ENCODE results near the gene CHODL. TPM values are rescaled to one million over a fixed set of nuclear protein-coding genes. Genes with fewer than 3 reads are reported as not detected.

CHODL gene
- total RNA-seq, 1 experiment from 2014 or later, result 0.16 TPM

GRCh38 chr21:18275781-18276180 is 31.1 kb downstream of the CHODL start:
- Histone ChIP-seq H3K36me3 (ENCODE audit: control insufficient read depth, insufficient read depth, low read length) (no peaks in the 10 kb centered on the region), H3K4me1 (no peaks in the 10 kb centered on the region), H3K27me3 (replicated peaks; ENCODE audit: control insufficient read depth, insufficient read depth, low read length) (no peaks in the 10 kb centered on the region), H3K4me3 (ENCODE audit: low read depth, low read length) (no peak overlapping the region), H3K9me3 (no peaks in the 10 kb centered on the region)
- ChIA-PET CTCF (no interaction called here), POLR2A (no interaction called here)
- no peak overlapping the region for H3K4me3 Mint-ChIP-seq (ENCODE audit: unreplicated experiment)
- H3K4me1 Mint-ChIP-seq (ENCODE audit: low read depth, unreplicated experiment), result no peaks in the 10 kb centered on the region
- no peaks in the 10 kb centered on the region for H3K36me3 Mint-ChIP-seq (ENCODE audit: insufficient read depth, unreplicated experiment)
- intact Hi-C loops (cut with micrococcal nuclease; ENCODE audit: unreplicated experiment), result no loop called here
- H3K27me3 Mint-ChIP-seq (ENCODE audit: insufficient read depth, unreplicated experiment), result no peaks in the 10 kb centered on the region
- no peak for DNase-seq
- no peak for TF ChIP-seq CTCF (IDR thresholded peaks at IDR 0.05; ENCODE audit: insufficient read depth in 1 of 2, low read depth in 1 of 2, low read length in 1 of 2, severe bottlenecking in 1 of 2, unreplicated experiment in 1 of 2)
- no peaks in the 10 kb centered on the region for H3K9me3 Mint-ChIP-seq (ENCODE audit: unreplicated experiment)
- H3K27ac Mint-ChIP-seq (ENCODE audit: unreplicated experiment), result no peak overlapping the region
- BruUV-seq (replicated peaks), result no TSS peak

DNA sequence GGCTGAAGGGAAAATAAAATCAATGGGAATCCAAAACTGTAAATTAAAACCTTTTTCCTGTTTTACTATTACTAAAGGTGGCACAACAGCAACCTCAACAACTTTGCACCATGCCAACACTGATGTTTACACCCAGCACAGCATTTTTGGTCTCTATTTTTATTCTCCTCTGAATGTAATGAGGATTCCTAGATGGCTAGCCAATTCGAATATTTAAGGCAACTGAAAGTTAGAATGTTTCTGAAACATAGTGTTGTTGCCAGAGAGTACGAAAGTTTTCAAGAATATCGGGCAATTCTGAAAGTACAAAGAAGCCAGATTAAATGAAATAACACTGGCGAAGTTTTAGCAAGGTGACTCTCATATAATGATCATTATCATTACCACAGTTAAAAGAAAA is 40.7 kb downstream of the CHODL start:
- Histone ChIP-seq H3K4me3 (ENCODE audit: low read depth, low read length) (no peak overlapping the region), H3K9me3 (no peaks in the 10 kb centered on the region), H3K36me3 (ENCODE audit: control insufficient read depth, insufficient read depth, low read length) (no peaks in the 10 kb centered on the region), H3K27me3 (replicated peaks; ENCODE audit: control insufficient read depth, insufficient read depth, low read length) (no peaks in the 10 kb centered on the region), H3K4me1 (no peaks in the 10 kb centered on the region)
- Mint-ChIP-seq H3K36me3 (ENCODE audit: insufficient read depth, unreplicated experiment) (no peaks in the 10 kb centered on the region), H3K4me3 (ENCODE audit: unreplicated experiment) (no peak overlapping the region), H3K27me3 (ENCODE audit: insufficient read depth, unreplicated experiment) (peaks cover 3% of the 10 kb centered on the region), H3K27ac (ENCODE audit: unreplicated experiment) (no peak overlapping the region), H3K9me3 (ENCODE audit: unreplicated experiment) (no peaks in the 10 kb centered on the region), H3K4me1 (ENCODE audit: low read depth, unreplicated experiment) (no peaks in the 10 kb centered on the region)
- POLR2A ChIA-PET, result no interaction called here
- intact Hi-C loops (cut with micrococcal nuclease; ENCODE audit: unreplicated experiment), result no loop called here
- DNase-seq, result no peak
- TF ChIP-seq CTCF (IDR thresholded peaks at IDR 0.05; ENCODE audit: insufficient read depth in 1 of 2, low read depth in 1 of 2, low read length in 1 of 2, severe bottlenecking in 1 of 2, unreplicated experiment in 1 of 2), result no peak
- no TSS peak for BruUV-seq (replicated peaks)
- CTCF ChIA-PET, result no interaction called here

- intact Hi-C loops (cut with micrococcal nuclease; ENCODE audit: unreplicated experiment), result loop anchor here (10.0 kb wide), 1 partner anchor 205 kb away; no protein-coding TSS in a partner anchor
- 0 out of 2 replicates have a peak, but pooled peaks cover 7% of the 10 kb centered on the region for H3K4me1 ChIP-seq
- Mint-ChIP-seq H3K9me3 (ENCODE audit: unreplicated experiment) (no peaks in the 10 kb centered on the region), H3K27ac (ENCODE audit: unreplicated experiment) (no peak overlapping the region), H3K36me3 (ENCODE audit: insufficient read depth, unreplicated experiment) (no peaks in the 10 kb centered on the region), H3K4me1 (ENCODE audit: low read depth, unreplicated experiment) (no peaks in the 10 kb centered on the region), H3K4me3 (ENCODE audit: unreplicated experiment) (no peak overlapping the region), H3K27me3 (ENCODE audit: insufficient read depth, unreplicated experiment) (peaks cover 3% of the 10 kb centered on the region)
- ChIA-PET POLR2A (no interaction called here), CTCF (no interaction called here)
- no peaks in the 10 kb centered on the region for H3K9me3 ChIP-seq
- no peaks in the 10 kb centered on the region for H3K36me3 ChIP-seq (ENCODE audit: control insufficient read depth, insufficient read depth, low read length)
- no peak overlapping the region for H3K4me3 ChIP-seq (ENCODE audit: low read depth, low read length)
- no TSS peak for BruUV-seq (replicated peaks)
- no peaks in the 10 kb centered on the region for H3K27me3 ChIP-seq (replicated peaks; ENCODE audit: control insufficient read depth, insufficient read depth, low read length)
- TF ChIP-seq CTCF (IDR thresholded peaks at IDR 0.05; ENCODE audit: insufficient read depth in 1 of 2, low read depth in 1 of 2, low read length in 1 of 2, severe bottlenecking in 1 of 2, unreplicated experiment in 1 of 2), result no peak
- no peak for DNase-seq
Observed at GRCh38 chr21:18289876-18290275, 45.2 kb downstream of the CHODL start.

Measured in Caco-2 (cell line).